ENCODE results near the gene TAF7. TPM values are rescaled to one million over a fixed set of nuclear protein-coding genes. Genes with fewer than 3 reads are reported as not detected.
"Not testable (repeated sequence)": the region's sequence is repeated elsewhere in the genome, so short reads cannot be mapped to it uniquely, and the experiment has no call there.

The TAF7 gene
- total RNA-seq, 2 donors from 2014 or later = 73.9 to 82.6 TPM

DNA sequence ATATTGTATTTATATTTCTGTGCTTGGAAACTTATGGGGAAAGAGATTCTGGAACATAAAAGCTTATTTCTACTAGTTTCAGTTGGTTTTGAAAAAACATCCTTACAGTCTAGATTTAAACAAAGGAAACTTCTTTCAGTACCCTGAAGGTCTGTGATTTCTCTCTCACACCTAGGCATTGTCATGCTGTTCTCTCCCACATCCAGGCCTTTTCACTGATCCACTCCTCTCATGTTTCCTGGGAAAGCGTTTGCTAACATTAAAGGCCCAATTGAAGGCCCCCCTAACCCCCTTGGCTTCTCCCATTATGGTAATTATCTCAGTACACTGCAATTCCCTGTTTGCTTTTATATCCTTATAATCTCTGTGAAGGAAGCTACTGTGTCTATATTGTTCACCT lies 22.2 kb upstream of the TAF7 start:
- no peak for TF ChIP-seq CTCF (IDR thresholded peaks at IDR 0.05)
- H3K4me1 ChIP-seq = no peaks in the 10 kb centered on the region
- no peak overlapping the region for H3K4me3 ChIP-seq
- peak overlapping the region; percentile 46 to 67 for H3K27ac ChIP-seq
- DNase-seq (ENCODE audit: low spot score) = no peak
- peaks cover 33 to 79% of the 10 kb centered on the region in 2 donors for H3K9me3 ChIP-seq
- no peaks in the 10 kb centered on the region for H3K36me3 ChIP-seq
- H3K27me3 ChIP-seq = no peaks in the 10 kb centered on the region

- not testable (repeated sequence) for DNase-seq (ENCODE audit: low spot score); H3K27me3 ChIP-seq; H3K27ac ChIP-seq; H3K4me3 ChIP-seq; H3K36me3 ChIP-seq; H3K4me1 ChIP-seq
- peaks cover 28 to 84% of the 10 kb centered on the region in 2 donors for H3K9me3 ChIP-seq
Observed at GRCh38 chr5:141340781-141341354, 20.3 kb upstream of the TAF7 start.

DNA sequence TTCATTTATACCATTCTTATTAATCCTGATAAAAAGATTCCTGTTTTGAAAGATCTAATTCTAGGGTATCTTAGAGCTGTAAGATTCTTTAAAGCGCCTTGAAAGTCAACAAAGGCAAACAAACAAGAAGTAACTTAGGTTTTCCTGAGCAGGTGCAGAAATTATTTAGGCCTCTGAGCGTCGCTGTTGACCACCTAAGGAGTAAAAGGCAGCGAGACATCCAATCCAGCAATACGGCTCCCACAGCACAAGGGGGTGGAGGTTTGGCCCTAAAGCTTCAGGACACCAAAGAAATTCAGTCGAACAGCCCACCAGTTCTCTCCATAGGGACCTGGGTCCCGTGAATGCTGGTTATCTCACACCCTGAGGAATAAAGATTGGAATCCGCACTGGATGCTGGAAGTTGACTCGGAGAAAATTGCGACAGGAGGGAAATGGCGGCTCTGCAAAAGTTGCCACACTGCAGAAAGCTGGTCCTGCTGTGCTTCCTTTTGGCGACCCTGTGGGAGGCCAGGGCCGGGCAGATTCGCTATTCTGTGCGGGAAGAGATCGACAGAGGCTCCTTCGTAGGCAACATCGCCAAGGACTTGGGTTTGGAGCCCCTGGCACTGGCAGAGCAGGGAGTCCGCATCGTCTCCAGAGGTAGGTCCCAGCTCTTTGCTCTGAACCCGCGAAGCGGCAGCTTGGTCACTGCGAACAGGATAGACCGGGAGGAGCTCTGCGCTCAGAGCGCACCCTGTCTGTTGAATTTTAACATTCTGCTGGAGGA lies 18.1 kb upstream of the TAF7 start, which contains the start of gene PCDHGA2:
TSS of gene PCDHGA2 (plus strand) at position 223 of the 769 bp plus-strand sequence.
- DNase-seq (ENCODE audit: low spot score) = no peak
- peak in 1 of 2 donors; percentile 74 for TF ChIP-seq CTCF (IDR thresholded peaks at IDR 0.05)
- peak within 1 kb of the TSS; percentile 65 to 71 for H3K27ac ChIP-seq

DNA sequence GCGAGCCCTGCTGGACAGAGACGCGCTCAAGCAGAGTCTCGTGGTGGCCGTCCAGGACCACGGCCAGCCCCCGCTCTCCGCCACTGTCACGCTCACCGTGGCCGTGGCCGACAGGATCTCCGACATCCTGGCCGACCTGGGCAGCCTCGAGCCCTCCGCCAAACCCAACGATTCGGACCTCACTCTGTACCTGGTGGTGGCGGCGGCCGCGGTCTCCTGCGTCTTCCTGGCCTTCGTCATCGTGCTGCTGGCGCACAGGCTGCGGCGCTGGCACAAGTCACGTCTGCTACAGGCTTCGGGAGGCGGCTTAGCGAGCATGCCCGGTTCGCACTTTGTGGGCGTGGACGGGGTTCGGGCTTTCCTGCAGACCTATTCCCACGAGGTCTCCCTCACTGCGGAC lies 12.0 kb upstream of the TAF7 start:
- not testable (repeated sequence) for H3K27ac ChIP-seq; H3K27me3 ChIP-seq; H3K4me3 ChIP-seq; H3K36me3 ChIP-seq; H3K4me1 ChIP-seq; DNase-seq (ENCODE audit: low spot score)
- H3K9me3 ChIP-seq = peaks cover 3 to 91% of the 10 kb centered on the region in 2 donors

More for the DNA sequence above, 18.1 kb upstream of the TAF7 start, which contains the start of gene PCDHGA2:
- H3K9me3 ChIP-seq = peaks cover 15 to 86% of the 10 kb centered on the region in 2 donors
- H3K4me1 ChIP-seq = no peaks in the 10 kb centered on the region
- H3K36me3 ChIP-seq = no peaks in the 10 kb centered on the region
- H3K4me3 ChIP-seq = peak within 1 kb of the TSS; percentile 34 to 50
- no peaks in the 10 kb centered on the region for H3K27me3 ChIP-seq

DNA sequence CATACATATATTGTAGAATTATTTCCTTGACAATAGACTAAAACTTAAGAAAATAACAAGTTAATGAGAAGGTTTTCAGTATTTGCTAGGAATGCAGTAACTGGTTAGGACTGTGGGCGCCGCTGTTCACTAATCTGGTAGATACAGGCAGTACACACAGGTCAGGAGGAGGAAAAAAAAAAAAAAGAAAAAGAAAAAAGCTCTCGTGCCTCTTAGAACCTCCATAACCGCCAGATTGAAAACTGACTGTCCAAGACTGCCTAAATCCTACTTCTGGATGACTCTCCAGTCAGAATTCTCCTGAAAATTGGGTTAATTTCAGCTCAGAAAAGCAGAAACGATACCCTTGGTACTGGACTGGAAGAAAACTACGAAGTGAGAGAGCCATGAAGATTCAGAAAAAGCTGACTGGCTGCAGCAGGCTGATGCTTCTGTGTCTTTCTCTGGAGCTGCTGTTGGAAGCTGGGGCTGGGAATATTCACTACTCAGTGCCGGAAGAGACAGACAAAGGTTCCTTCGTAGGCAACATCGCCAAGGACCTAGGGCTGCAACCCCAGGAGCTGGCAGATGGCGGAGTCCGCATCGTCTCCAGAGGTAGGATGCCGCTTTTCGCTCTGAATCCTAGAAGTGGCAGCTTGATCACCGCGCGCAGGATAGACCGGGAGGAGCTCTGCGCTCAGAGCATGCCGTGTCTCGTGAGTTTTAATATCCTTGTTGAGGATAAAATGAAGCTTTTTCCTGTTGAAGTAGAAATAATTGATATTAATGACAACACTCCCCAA lies 9.9 kb upstream of the TAF7 start, which contains the start of gene PCDHGA1:
TSS of gene PCDHGA1 (plus strand) at position 216 of the 782 bp plus-strand sequence.
- Histone ChIP-seq H3K9me3 (peaks cover 3 to 79% of the 10 kb centered on the region in 2 donors), H3K4me1 (no peaks in the 10 kb centered on the region), H3K36me3 (no peaks in the 10 kb centered on the region), H3K27me3 (no peaks in the 10 kb centered on the region), H3K27ac (peak within 1 kb of the TSS in 1 of 2 donors; percentile 61), H3K4me3 (peak within 1 kb of the TSS; percentile 23 to 25)
- DNase-seq (ENCODE audit: low spot score) = no peak
- TF ChIP-seq CTCF (IDR thresholded peaks at IDR 0.05) = peak in 1 of 2 donors; percentile 63

DNA sequence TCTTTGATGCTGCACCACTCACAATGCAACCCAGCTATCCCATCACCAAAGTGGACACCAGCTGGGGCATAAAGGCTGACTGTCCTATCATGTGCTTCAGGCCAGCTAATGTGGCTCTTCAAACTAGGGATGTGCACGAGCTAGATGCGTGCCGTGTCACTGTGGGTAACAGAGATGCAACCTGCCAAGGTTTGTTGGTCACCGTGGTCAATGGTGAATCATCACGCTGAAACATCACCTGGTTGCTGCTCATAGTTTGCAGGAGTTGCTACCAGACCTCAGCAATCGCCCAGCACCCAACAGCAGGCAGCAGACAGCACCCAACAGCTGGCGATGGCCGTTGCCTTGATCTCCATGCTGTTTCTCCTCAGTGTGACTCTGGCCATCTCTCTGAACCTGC lies 7.6 kb upstream of the TAF7 start:
- no peak for TF ChIP-seq CTCF (IDR thresholded peaks at IDR 0.05)
- peaks cover 3 to 56% of the 10 kb centered on the region in 2 donors for H3K9me3 ChIP-seq

More for the DNA sequence above, 7.6 kb upstream of the TAF7 start:
- H3K4me3 ChIP-seq = no peak overlapping the region
- H3K27me3 ChIP-seq = no peaks in the 10 kb centered on the region
- no peak overlapping the region for H3K27ac ChIP-seq
- DNase-seq (ENCODE audit: low spot score) = no peak
- H3K4me1 ChIP-seq = no peaks in the 10 kb centered on the region
- no peaks in the 10 kb centered on the region for H3K36me3 ChIP-seq
